ENCODE results near the gene ZNF521. TPM values are rescaled to one million over a fixed set of nuclear protein-coding genes. Genes with fewer than 3 reads are reported as not detected.

Gene ZNF521
- polyA plus RNA-seq, 3 donors = 0.07 to 0.20 TPM; not detected in 1

DNA sequence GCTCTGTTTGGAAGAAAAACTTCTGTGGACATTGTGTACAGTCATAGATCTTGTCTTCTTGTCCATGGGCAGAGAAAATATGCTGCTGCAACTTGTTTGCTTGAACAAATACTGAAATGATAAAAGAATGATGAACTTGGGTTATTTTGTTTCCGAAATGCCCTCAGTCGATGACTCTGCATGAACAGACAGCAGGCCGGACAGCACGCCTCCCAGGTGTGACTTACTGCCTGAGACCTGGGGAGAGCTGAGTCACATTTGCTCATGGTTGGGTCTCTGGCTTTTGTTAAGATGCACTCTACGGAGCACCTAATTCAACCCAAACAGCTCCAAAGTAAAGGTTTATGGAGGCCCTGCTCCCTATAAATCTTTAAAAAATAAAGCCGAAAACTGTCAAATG is 262.5 kb downstream of the ZNF521 start:
- Mint-ChIP-seq H3K4me1 (no peaks in the 10 kb centered on the region), H3K27me3 (ENCODE audit: low read depth in 3 of 3) (no peaks in the 10 kb centered on the region)
- TF ChIP-seq, protein P1, sequence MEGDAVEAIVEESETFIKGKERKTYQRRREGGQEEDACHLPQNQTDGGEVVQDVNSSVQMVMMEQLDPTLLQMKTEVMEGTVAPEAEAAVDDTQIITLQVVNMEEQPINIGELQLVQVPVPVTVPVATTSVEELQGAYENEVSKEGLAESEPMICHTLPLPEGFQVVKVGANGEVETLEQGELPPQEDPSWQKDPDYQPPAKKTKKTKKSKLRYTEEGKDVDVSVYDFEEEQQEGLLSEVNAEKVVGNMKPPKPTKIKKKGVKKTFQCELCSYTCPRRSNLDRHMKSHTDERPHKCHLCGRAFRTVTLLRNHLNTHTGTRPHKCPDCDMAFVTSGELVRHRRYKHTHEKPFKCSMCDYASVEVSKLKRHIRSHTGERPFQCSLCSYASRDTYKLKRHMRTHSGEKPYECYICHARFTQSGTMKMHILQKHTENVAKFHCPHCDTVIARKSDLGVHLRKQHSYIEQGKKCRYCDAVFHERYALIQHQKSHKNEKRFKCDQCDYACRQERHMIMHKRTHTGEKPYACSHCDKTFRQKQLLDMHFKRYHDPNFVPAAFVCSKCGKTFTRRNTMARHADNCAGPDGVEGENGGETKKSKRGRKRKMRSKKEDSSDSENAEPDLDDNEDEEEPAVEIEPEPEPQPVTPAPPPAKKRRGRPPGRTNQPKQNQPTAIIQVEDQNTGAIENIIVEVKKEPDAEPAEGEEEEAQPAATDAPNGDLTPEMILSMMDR (IDR thresholded peaks at IDR 0.05) = no peak

DNA sequence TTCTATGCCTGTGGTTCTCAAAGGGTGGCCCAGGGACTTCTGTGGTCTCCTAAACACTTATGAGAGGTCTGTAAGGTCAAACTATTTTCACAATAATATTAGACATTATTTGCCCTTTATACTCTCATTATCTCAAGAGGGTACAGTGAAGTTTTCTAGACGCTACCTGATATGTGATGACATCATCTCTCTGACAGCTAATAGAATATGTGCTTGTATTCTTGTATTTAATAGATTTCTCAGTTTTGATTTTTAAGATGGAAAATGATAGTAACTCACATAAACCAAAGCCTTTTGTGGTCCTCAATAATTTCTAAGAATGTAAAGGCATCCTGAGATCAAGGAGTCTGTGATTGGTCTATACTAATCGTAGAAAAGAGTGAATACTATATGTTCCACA is 265.1 kb downstream of the ZNF521 start:
- Mint-ChIP-seq H3K27me3 (ENCODE audit: low read depth in 3 of 3) (peaks cover 0 to 4% (median 0%) of the 10 kb centered on the region in 3 donors), H3K36me3 (no peaks in the 10 kb centered on the region), H3K4me1 (no peaks in the 10 kb centered on the region), H3K9me3 (no peaks in the 10 kb centered on the region), H3K4me3 (no peak overlapping the region), H3K27ac (no peak overlapping the region)
- Histone ChIP-seq H4K20me1 (ENCODE audit: insufficient read depth, low read length) (no peaks in the 10 kb centered on the region), H3K9me3 (replicated peaks in 1 of 2; ENCODE audit: control insufficient read depth in 1 of 2, insufficient read depth in 1 of 2, low read length in 2 of 2) (no peaks in the 10 kb centered on the region), H2AFZ (ENCODE audit: insufficient read depth, low read depth, low read length, poor library complexity, severe bottlenecking) (no peak overlapping the region), H3K27me3 (ENCODE audit: control insufficient read depth in 2 of 2, insufficient read depth in 2 of 2, low read length in 2 of 2) (no peaks in the 10 kb centered on the region), H3K79me2 (ENCODE audit: insufficient read depth, low read length) (no peaks in the 10 kb centered on the region), H3K36me3 (replicated peaks in 1 of 2; ENCODE audit: control insufficient read depth in 1 of 2, insufficient read depth in 2 of 2, low read length in 2 of 2) (no peaks in the 10 kb centered on the region), H3K4me3 (replicated peaks in 1 of 3; ENCODE audit: low read depth in 2 of 3, low read length in 3 of 3) (no peak overlapping the region), H3K4me2 (replicated peaks; ENCODE audit: extremely low read depth, low read length, poor library complexity, severe bottlenecking) (no peak overlapping the region), H3K9ac (ENCODE audit: insufficient read depth, low read length, poor library complexity, severe bottlenecking) (no peak overlapping the region), H3K4me1 (ENCODE audit: control insufficient read depth in 1 of 2, insufficient read depth in 2 of 2, low read length in 2 of 2) (no peaks in the 10 kb centered on the region), H3K27ac (ENCODE audit: low read depth in 1 of 2, low read length in 2 of 2) (no peak overlapping the region)
- DNase-seq = no peak
- no CpG with 5 or more reads among the region's 2 CpGs for WGBS (ENCODE audit: insufficient coverage)
- TF ChIP-seq, protein P1 (IDR thresholded peaks at IDR 0.05) = no peak
- intact Hi-C loops (cut with micrococcal nuclease) = no loop called here

More for the DNA sequence above, 262.5 kb downstream of the ZNF521 start:
- no peaks in the 10 kb centered on the region for H3K36me3 Mint-ChIP-seq
- no peak overlapping the region for H3K9ac ChIP-seq (ENCODE audit: insufficient read depth, low read length, poor library complexity, severe bottlenecking)
- H3K27ac Mint-ChIP-seq = no peak overlapping the region
- H3K27ac ChIP-seq (ENCODE audit: low read depth in 1 of 2, low read length in 2 of 2) = no peak overlapping the region
- no peaks in the 10 kb centered on the region for H3K4me1 ChIP-seq (ENCODE audit: control insufficient read depth in 1 of 2, insufficient read depth in 2 of 2, low read length in 2 of 2)
- no peaks in the 10 kb centered on the region for H3K9me3 ChIP-seq (replicated peaks in 1 of 2; ENCODE audit: control insufficient read depth in 1 of 2, insufficient read depth in 1 of 2, low read length in 2 of 2)
- H2AFZ ChIP-seq (ENCODE audit: insufficient read depth, low read depth, low read length, poor library complexity, severe bottlenecking) = no peak overlapping the region
- H3K79me2 ChIP-seq (ENCODE audit: insufficient read depth, low read length) = no peaks in the 10 kb centered on the region
- H3K4me3 ChIP-seq (replicated peaks in 1 of 3; ENCODE audit: low read depth in 2 of 3, low read length in 3 of 3) = no peak overlapping the region
- H4K20me1 ChIP-seq (ENCODE audit: insufficient read depth, low read length) = no peaks in the 10 kb centered on the region
- no peak overlapping the region for H3K4me2 ChIP-seq (replicated peaks; ENCODE audit: extremely low read depth, low read length, poor library complexity, severe bottlenecking)
- H3K4me3 Mint-ChIP-seq = no peak overlapping the region
- intact Hi-C loops (cut with micrococcal nuclease) = no loop called here
- no peak for DNase-seq
- WGBS (ENCODE audit: insufficient coverage) = 87% methylated on average over 4 of the region's 6 CpGs
- no peaks in the 10 kb centered on the region for H3K9me3 Mint-ChIP-seq
- no peaks in the 10 kb centered on the region for H3K36me3 ChIP-seq (replicated peaks in 1 of 2; ENCODE audit: control insufficient read depth in 1 of 2, insufficient read depth in 2 of 2, low read length in 2 of 2)
- H3K27me3 ChIP-seq (ENCODE audit: control insufficient read depth in 2 of 2, insufficient read depth in 2 of 2, low read length in 2 of 2) = no peaks in the 10 kb centered on the region

All from CD14-positive monocyte (primary cell).